Vagina (tissue), 2 donors: Measurements from ENCODE around the gene CHRNA4. TPM values are rescaled to one million over a fixed set of nuclear protein-coding genes. Genes with fewer than 3 reads are reported as not detected.

Source experiments
- DNase-seq, 2 donors: peaks; one replicate each; pipeline ENCODE4 v3.0.0-alpha.2; 2017; ENCODE audit errors: extremely low spot score in 2 of 2
- H3K27ac ChIP-seq: fragments of 200-600 bp; sonication (generic); one replicate; pipeline ENCODE4 v1.5.1; 2019
- H3K27me3 ChIP-seq: fragments of 200-600 bp; sonication (generic); one replicate; pipeline ENCODE4 v1.5.1; 2019
- H3K36me3 ChIP-seq, 2 donors: fragments of 200-600 bp; sonication (generic); one replicate each; pipeline ENCODE4 v1.5.1; 2017 to 2019
- H3K4me1 ChIP-seq: fragments of 200-600 bp; sonication (generic); one replicate; pipeline ENCODE4 v1.5.1; 2019
- H3K4me3 ChIP-seq, 2 donors: fragments of 200-600 bp; sonication (generic); 1 replicate in 1 of 2; 2 replicates in 1 of 2; pipeline ENCODE4 v1.5.1; 2016 to 2019
- H3K9me3 ChIP-seq: fragments of 200-600 bp; sonication (generic); one replicate; pipeline ENCODE4 v1.5.1; 2019
- POLR2A ChIP-seq, 2 donors: fragments of 450-650 bp; IDR thresholded peaks; one replicate each; pipeline ENCODE4 v1.6.1; 2017; ENCODE audit warnings: antibody characterized with exemption in 2 of 2, mild to moderate bottlenecking in 2 of 2, moderate library complexity in 2 of 2
- POLR2AphosphoS5 ChIP-seq, 2 donors: sonication (generic); formaldehyde crosslinking; IDR thresholded peaks; one replicate each; pipeline ENCODE4 v1.9.0; 2017; ENCODE audit warnings: antibody characterized with exemption in 2 of 2, mild to moderate bottlenecking in 2 of 2, low read depth in 1 of 2; ENCODE audit not compliant: insufficient read depth in 1 of 2
- intact Hi-C: fragments of 100-400 bp; cut with DNase I; formaldehyde crosslinking; loops from one replicate; pipeline ENCODE4 v1.15.1; 2023
- total RNA-seq: library from RNA; depleted of rRNA; stranded (reverse); fragments of >200 nt; gene quantifications from one replicate; pipeline ENCODE4 v1.2.3, GENCODE V29; 2016
- TF ChIP-seq, protein P1 (sequence below), 3 experiments: fragments of 450-650 bp in 2 of 3; fragments of 200-600 bp in 1 of 3; sonication (generic) in 1 of 3; IDR thresholded peaks; one replicate each; pipeline ENCODE4 v1.5.1; 2017 to 2019; ENCODE audit warnings: antibody characterized with exemption in 3 of 3, mild to moderate bottlenecking in 2 of 3, moderate library complexity in 2 of 3

CHRNA4 gene
- 0.25 TPM for total RNA-seq

DNA sequence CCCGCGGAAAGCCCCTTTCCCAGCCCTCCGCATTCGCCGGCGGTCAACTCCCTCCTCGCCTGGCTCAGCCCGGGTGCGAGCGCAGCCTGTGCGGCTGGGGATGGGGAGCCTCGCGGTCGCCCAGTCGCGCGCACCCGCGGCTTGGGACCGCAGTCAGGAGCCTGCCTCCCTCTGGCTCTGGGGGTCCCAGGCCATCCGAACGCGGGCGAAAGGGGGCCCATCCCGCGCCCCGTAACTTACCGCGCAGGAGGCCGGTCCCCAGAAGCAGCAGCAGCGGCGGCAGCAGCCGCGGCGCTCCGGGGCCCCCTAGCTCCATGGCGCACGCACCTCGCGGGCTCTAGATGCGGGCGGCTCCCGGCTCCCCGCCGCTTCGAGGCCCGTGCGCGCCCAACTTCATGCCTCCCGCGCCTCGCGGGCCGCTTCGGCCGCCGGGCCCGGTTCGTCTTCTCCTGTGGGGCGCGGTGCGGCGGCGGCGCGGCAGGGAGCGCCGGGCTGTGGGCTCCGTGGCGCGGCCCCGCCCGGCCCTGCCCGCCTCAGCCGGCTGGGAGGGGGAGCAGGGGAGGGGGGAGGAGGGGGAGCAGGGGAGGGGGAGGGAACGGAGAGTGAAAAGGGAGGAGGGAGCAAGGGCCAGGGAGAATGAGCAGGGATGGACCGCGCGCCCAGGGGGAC, at the start of gene CHRNA4:
Gene CHRNA4, minus strand, starts transcription at position 500 of the 669 bp plus-strand sequence. Its CDS starts 184 bp downstream, at position 316.
- Histone ChIP-seq H3K4me1 (peaks cover 8% of the 10 kb centered on the region), H3K27ac (no peak within 1 kb of the TSS), H3K36me3 (no peaks in the 10 kb centered on the region), H3K4me3 (no peak within 1 kb of the TSS), H3K27me3 (peaks cover 9% of the 10 kb centered on the region), H3K9me3 (no peaks in the 10 kb centered on the region)
- intact Hi-C loops, result no loop called here
- no peak for DNase-seq
- no peak for TF ChIP-seq POLR2AphosphoS5 (IDR thresholded peaks at IDR 0.05; ENCODE audit: insufficient read depth in 1 of 2, low read depth in 1 of 2)

DNA sequence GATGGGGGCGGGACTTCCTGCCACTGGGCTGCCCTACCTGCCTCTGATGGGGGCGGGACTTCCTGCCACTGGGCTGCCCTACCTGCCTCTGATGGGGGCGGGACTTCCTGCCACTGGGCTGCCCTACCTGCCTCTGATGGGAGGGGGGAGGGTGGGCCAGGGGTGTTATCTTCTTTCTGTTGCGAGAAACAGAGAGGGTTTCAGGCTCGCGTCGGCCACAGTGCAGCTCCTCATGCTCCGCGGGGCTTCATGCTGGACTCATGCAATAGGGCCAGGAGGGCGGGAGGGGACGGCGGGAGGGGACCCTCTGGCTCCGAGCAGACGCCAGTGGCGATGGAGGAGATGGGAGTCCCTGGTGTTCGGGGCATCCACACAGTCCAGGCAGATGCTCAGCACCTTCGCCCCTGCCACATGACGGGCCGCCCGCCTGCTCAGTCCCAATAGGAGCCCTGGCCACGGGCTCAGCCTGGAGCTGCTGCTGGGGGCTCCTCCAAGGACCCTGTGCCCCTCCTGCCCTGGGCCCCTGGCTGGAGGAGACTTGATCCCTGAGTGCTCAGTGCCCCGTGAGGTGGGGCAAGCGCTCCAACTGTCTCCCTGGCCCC, 48.8 kb upstream of the CHRNA4 start:
- Histone ChIP-seq H3K4me3 (no peak overlapping the region), H3K36me3 (no peaks in the 10 kb centered on the region), H3K4me1 (no peaks in the 10 kb centered on the region), H3K27ac (no peak overlapping the region), H3K27me3 (no peaks in the 10 kb centered on the region), H3K9me3 (no peaks in the 10 kb centered on the region)
- no peak for DNase-seq
- intact Hi-C loops, result no loop called here
- TF ChIP-seq POLR2AphosphoS5 (IDR thresholded peaks at IDR 0.05; ENCODE audit: insufficient read depth in 1 of 2, low read depth in 1 of 2) (no peak), POLR2A (IDR thresholded peaks at IDR 0.05) (no peak)
- TF ChIP-seq, protein P1, sequence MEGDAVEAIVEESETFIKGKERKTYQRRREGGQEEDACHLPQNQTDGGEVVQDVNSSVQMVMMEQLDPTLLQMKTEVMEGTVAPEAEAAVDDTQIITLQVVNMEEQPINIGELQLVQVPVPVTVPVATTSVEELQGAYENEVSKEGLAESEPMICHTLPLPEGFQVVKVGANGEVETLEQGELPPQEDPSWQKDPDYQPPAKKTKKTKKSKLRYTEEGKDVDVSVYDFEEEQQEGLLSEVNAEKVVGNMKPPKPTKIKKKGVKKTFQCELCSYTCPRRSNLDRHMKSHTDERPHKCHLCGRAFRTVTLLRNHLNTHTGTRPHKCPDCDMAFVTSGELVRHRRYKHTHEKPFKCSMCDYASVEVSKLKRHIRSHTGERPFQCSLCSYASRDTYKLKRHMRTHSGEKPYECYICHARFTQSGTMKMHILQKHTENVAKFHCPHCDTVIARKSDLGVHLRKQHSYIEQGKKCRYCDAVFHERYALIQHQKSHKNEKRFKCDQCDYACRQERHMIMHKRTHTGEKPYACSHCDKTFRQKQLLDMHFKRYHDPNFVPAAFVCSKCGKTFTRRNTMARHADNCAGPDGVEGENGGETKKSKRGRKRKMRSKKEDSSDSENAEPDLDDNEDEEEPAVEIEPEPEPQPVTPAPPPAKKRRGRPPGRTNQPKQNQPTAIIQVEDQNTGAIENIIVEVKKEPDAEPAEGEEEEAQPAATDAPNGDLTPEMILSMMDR (IDR thresholded peaks at IDR 0.05), result no peak

DNA sequence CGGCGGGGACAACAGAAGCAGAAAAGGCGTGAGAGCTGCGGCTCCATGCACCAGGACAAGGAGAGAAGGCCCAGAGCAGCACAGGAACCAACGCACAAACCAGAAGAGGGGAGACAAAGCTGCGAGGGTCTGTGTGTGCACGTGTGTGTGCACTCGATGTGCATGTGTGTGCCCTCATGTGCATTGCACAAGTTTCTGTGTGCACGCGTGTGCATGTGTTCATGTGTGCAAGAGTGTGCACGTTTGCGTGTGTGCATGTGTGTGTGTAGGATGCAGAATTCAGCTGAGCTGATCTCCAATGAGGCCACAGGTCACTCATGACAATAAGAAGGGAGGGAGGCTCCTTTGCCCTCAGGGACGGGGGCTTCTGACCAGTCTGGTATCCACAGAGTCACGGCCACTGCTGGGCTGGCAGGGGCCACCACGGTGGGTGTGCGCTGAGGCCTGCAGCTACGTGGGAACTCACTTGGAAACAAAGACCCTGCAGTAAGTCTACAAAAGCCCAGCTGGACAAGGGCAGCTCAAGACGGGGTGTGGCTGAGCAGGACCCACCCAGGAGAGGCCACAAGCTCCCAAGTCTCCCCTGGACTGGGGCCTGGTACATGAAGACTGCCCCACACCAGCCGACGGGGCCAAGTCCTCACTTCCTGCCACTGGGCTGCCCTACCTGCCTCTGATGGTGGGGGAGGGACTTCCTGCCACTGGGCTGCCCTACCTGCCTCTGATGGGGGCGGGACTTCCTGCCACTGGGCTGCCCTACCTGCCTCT, 48.1 kb upstream of the CHRNA4 start:
- Histone ChIP-seq H3K4me1 (no peaks in the 10 kb centered on the region), H3K27ac (no peak overlapping the region), H3K4me3 (no peak overlapping the region), H3K27me3 (no peaks in the 10 kb centered on the region), H3K9me3 (no peaks in the 10 kb centered on the region), H3K36me3 (no peaks in the 10 kb centered on the region)
- TF ChIP-seq, protein P1 (IDR thresholded peaks at IDR 0.05), result no peak
- no peak for TF ChIP-seq POLR2A (IDR thresholded peaks at IDR 0.05)
- no peak for TF ChIP-seq POLR2AphosphoS5 (IDR thresholded peaks at IDR 0.05; ENCODE audit: insufficient read depth in 1 of 2, low read depth in 1 of 2)
- DNase-seq, result no peak
- intact Hi-C loops, result no loop called here

DNA sequence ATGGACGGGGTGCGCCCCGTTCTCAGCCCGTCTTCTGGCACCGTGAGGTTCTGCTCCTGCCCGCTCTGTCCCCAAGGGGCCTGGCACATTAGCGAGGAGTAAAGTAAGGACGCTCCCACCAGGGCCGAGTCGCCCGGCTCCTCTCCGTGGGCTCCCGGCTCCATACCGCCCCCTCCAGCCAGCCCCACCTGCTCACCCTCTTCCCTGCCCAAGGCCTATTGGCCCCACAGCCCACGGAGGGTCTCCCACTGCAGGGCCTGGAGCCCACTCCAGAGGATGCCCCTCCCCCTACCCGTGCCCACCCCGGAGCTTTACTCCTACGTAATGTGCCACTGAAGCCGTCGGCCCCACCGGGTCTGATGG, 47.5 kb upstream of the CHRNA4 start:
- no peaks in the 10 kb centered on the region for H3K36me3 ChIP-seq
- H3K27ac ChIP-seq, result no peak overlapping the region
- no peaks in the 10 kb centered on the region for H3K27me3 ChIP-seq
- intact Hi-C loops, result no loop called here
- DNase-seq, result no peak
- H3K4me1 ChIP-seq, result no peaks in the 10 kb centered on the region
- H3K4me3 ChIP-seq, result no peak overlapping the region
- no peaks in the 10 kb centered on the region for H3K9me3 ChIP-seq
- TF ChIP-seq POLR2A (IDR thresholded peaks at IDR 0.05) (no peak), POLR2AphosphoS5 (IDR thresholded peaks at IDR 0.05; ENCODE audit: insufficient read depth in 1 of 2, low read depth in 1 of 2) (no peak)
- TF ChIP-seq, protein P1 (IDR thresholded peaks at IDR 0.05), result no peak

DNA sequence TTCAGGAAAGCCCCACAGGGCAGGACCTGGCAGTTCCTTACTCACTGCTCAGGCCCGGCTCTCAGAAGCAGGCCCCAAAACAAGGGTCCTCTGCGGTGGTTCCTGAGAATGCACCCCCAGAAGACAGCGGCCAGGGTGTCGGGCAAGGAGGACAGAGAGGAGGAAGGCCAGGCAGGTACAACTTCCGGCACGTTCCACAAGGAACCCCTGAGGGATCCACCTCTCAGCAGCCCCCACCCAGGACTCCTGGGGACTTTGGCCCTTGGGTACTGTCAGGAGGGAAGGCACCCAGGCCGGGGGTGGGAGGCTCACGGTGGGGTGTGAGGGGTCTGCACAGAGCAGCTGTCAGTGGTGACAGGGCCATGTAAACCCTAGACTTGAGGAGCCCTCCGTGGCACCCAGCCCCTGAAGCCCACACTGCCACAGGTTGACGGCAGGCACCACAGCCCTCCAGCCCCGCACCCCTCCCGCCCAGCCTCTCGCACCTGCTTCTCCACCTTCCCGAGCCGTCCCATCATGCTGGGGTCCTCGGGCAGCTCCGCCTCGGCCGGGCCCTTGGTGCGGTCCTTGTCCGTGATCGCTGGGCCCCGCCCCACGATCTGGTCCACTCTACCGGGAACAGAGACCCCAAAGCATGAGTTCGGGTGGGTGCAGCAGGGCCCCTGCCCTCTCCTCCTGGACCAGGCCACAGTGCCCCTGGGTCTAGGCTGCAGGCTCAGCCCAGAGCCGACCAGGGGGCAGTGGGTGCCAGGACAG, 47.0 kb upstream of the CHRNA4 start:
- intact Hi-C loops, result no loop called here
- H3K4me3 ChIP-seq, result no peak overlapping the region
- H3K27me3 ChIP-seq, result no peaks in the 10 kb centered on the region
- TF ChIP-seq, protein P1 (IDR thresholded peaks at IDR 0.05), result no peak
- TF ChIP-seq POLR2AphosphoS5 (IDR thresholded peaks at IDR 0.05; ENCODE audit: insufficient read depth in 1 of 2, low read depth in 1 of 2), result no peak
- TF ChIP-seq POLR2A (IDR thresholded peaks at IDR 0.05), result no peak
- DNase-seq, result no peak
- no peak overlapping the region for H3K27ac ChIP-seq
- no peaks in the 10 kb centered on the region for H3K9me3 ChIP-seq
- H3K36me3 ChIP-seq, result no peaks in the 10 kb centered on the region
- no peaks in the 10 kb centered on the region for H3K4me1 ChIP-seq
